B cell (primary cell): Measurements from ENCODE around the gene TOMM70. TPM values are rescaled to one million over a fixed set of nuclear protein-coding genes. Genes with fewer than 3 reads are reported as not detected.

Source experiments
- ATAC-seq: fragments of 200-7000 bp; cut with Tn5 transposase; one replicate; pipeline ENCODE4 v1.10.0; 2021; ENCODE audit warnings: low read depth, mild to moderate bottlenecking, moderate number of reproducible peaks, moderate library complexity
- CTCF ChIA-PET: fragments of 350-600 bp; sonication (Branson Sonifier 250); formaldehyde crosslinking; loops from one replicate; lab custom pipeline; 2021; ENCODE audit warnings: antibody characterized with exemption, inconsistent platforms; lab: Charles Lee
- POLR2A ChIA-PET: fragments of 350-600 bp; sonication (Branson Sonifier 250); formaldehyde crosslinking; loops from one replicate; lab custom pipeline; 2021; ENCODE audit warnings: antibody characterized with exemption; lab: Charles Lee
- DNase-seq: peaks from one replicate; pipeline ENCODE4 v3.0.0; 2013
- H2AFZ ChIP-seq: 2 replicates; pipeline ENCODE4 v1.6.1; 2012; ENCODE audit warnings: mild to moderate bottlenecking, low read depth, low read length; ENCODE audit not compliant: insufficient read depth, poor library complexity, severe bottlenecking
- H3K27ac ChIP-seq, 2 donors: 1 replicate in 1 of 2; 2 replicates in 1 of 2; pipeline ENCODE4 v1.5.1; 2012 to 2013; ENCODE audit warnings: low read length in 2 of 2, mild to moderate bottlenecking in 2 of 2, moderate library complexity in 1 of 2
- H3K27me3 ChIP-seq, 4 experiments: fragments of 200-600 bp in 1 of 4; sonication (generic) in 1 of 4; replicated peaks in 1 of 4; 1 replicate in 2 of 4; 2 replicates in 2 of 4; pipeline versions ENCODE4 v1.6.1 to v1.7.0; 2013 to 2016; ENCODE audit warnings: low read length in 3 of 4, mild to moderate bottlenecking in 2 of 4, mixed read lengths in 1 of 4, moderate library complexity in 1 of 4; ENCODE audit not compliant: insufficient read depth in 4 of 4, control insufficient read depth in 3 of 4; ENCODE audit errors: control extremely low read depth in 1 of 4
- H3K36me3 ChIP-seq, 2 experiments: replicated peaks in 1 of 2; 1 replicate in 1 of 2; 2 replicates in 1 of 2; pipeline versions ENCODE4 v1.6.1 to v1.7.1; 2013; ENCODE audit warnings: low read length in 1 of 2; ENCODE audit not compliant: insufficient read depth in 2 of 2, control insufficient read depth in 1 of 2; ENCODE audit errors: control extremely low read depth in 1 of 2, extremely low read depth in 1 of 2
- H3K4me1 ChIP-seq, 2 donors: fragments of 200-600 bp in 1 of 2; sonication (generic) in 1 of 2; 1 replicate in 1 of 2; 2 replicates in 1 of 2; pipeline versions ENCODE4 v1.5.1 to v1.6.1; 2013 to 2017; ENCODE audit warnings: low read length in 2 of 2; ENCODE audit not compliant: control insufficient read depth in 2 of 2, insufficient read depth in 2 of 2
- H3K4me2 ChIP-seq: replicated peaks from 2 replicates; pipeline ENCODE3; 2012; ENCODE audit warnings: mild to moderate bottlenecking, low read depth, low read length; ENCODE audit not compliant: poor library complexity, severe bottlenecking
- H3K4me3 ChIP-seq, 5 experiments: fragments of 200-600 bp in 1 of 5; sonication (generic) in 1 of 5; 1 replicate in 3 of 5; 2 replicates in 2 of 5; pipeline versions ENCODE4 v1.5.1 to v1.7.0; 2011 to 2016; ENCODE audit warnings: low read length in 4 of 5, mild to moderate bottlenecking in 4 of 5, low read depth in 2 of 5, control low read depth in 1 of 5, moderate library complexity in 1 of 5; ENCODE audit not compliant: insufficient read depth in 1 of 5; ENCODE audit errors: control extremely low read depth in 1 of 5, extremely low read depth in 1 of 5
- H3K79me2 ChIP-seq: fragments of 200-600 bp; sonication (generic); one replicate; pipeline ENCODE4 v1.6.0; 2016; ENCODE audit warnings: low read length; ENCODE audit not compliant: control insufficient read depth, insufficient read depth
- H3K9ac ChIP-seq: fragments of 200-600 bp; sonication (generic); 2 replicates; pipeline ENCODE4 v1.6.1; 2017; ENCODE audit warnings: mild to moderate bottlenecking, low read length, moderate library complexity
- H3K9me3 ChIP-seq, 3 donors: one replicate each; pipeline versions ENCODE4 v1.6.1 to v1.7.1; 2013; ENCODE audit warnings: low read length in 2 of 3; ENCODE audit not compliant: control insufficient read depth in 2 of 3, insufficient read depth in 1 of 3; ENCODE audit errors: control extremely low read depth in 1 of 3
- H4K20me1 ChIP-seq: 2 replicates; pipeline ENCODE4 v1.6.0; 2012; ENCODE audit warnings: mild to moderate bottlenecking, low read length; ENCODE audit not compliant: insufficient read depth, control insufficient read depth, poor library complexity, severe bottlenecking
- H3K27ac Mint-ChIP-seq: one replicate; pipeline ENCODE4 v1.8.0; 2021; ENCODE audit warnings: mixed read lengths
- H3K27me3 Mint-ChIP-seq: one replicate; pipeline ENCODE4 v1.8.0; 2021; ENCODE audit warnings: mixed read lengths
- H3K4me1 Mint-ChIP-seq: one replicate; pipeline ENCODE4 v1.8.0; 2021; ENCODE audit warnings: mixed read lengths
- H3K4me3 Mint-ChIP-seq: one replicate; pipeline ENCODE4 v1.8.0; 2021; ENCODE audit warnings: mixed read lengths
- H3K9me3 Mint-ChIP-seq: one replicate; pipeline ENCODE4 v1.8.0; 2022; ENCODE audit warnings: mixed read lengths; ENCODE audit not compliant: insufficient read depth
- EZH2 ChIP-seq: IDR thresholded peaks from 2 replicates; pipeline ENCODE4 v1.6.1; 2012; ENCODE audit warnings: borderline replicate concordance, low read depth, mild to moderate bottlenecking, moderate library complexity, low read length; ENCODE audit not compliant: insufficient read depth, poor library complexity, severe bottlenecking
- WGBS: methylation state at CpG from one replicate; pipeline ENCODE4 v1.1.5; 2013; ENCODE audit warnings: missing lambda C conversion rate; ENCODE audit not compliant: insufficient coverage; 5-methylcytosine and 5-hydroxymethylcytosine counted together
- intact Hi-C: fragments of 100-400 bp; cut with micrococcal nuclease; formaldehyde crosslinking; loops from one replicate; pipeline ENCODE4 v1.10.0; 2022
- polyA plus RNA-seq: library from polyadenylated mRNA; depleted of rRNA; stranded (reverse); fragments of >200 nt; gene quantifications from 2 replicates; pipeline ENCODE4 v1.2.3, GENCODE V29; 2012
- total RNA-seq, 2 donors: library from RNA; stranded (reverse); fragments of 120-200 nt in 1 of 2; gene quantifications; 1 replicate in 1 of 2; 2 replicates in 1 of 2; pipeline versions ENCODE4 v1.2.3 to v1.2.4, GENCODE V29; 2013 to 2022
- TF ChIP-seq, protein P1 (sequence below): fragments of 200-600 bp; IDR thresholded peaks from one replicate; pipeline ENCODE4 v1.8.0; 2022; ENCODE audit warnings: antibody characterized with exemption, mild to moderate bottlenecking

The TOMM70 gene
- total and polyA plus RNA-seq, 2 donors (not counting 1 experiment from before 2014, with no cell fraction given) = 6.9 to 30.0 TPM

DNA sequence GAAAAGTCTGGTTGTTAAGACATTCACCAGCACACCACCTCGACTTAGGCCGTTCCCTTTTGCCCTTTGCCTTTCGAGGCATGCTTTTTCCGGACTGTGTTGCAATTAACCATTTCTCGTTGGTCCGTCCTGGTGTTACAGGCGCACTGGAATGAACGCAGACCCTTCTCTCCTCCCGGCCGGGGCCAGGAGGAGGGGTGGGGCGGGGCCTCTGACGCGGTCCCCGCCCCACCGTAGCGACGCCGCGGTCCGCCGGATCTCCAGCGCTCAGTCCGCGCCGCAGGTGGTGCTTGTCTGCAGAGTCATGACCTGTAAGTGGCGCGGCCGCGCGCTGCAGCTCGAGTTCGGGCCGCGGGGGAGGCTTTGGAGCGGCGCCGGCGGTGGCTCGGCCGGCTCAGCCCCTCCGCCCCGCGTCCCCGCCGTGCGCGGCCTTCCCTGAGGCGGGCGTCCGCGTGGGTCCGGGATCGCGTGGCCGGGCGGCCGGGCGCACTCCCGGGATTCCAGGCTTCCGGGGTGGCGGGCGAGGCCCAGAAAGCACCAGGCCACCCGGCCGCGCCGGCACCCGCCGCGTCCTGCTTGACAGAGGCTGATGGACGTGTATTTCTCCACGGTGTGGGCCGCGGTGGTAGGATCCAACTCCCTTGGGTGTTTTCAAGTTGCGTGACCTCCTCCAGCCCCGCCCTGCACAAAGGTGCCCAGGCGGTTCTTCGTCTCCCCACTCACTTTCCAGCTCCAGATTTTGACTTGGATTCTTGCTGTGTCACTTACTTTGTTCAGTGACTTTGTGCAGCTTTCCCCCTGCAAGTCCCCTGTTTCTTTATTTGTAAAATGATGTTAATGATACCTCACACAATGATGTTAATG, 66.2 kb downstream of the TOMM70 start, which contains the start of gene NIT2:
NIT2 (plus strand) TSS at position 270 of the 864 bp plus-strand sequence; CDS start at position 305, 35 bp downstream.
- Mint-ChIP-seq H3K4me3 (peak within 1 kb of the TSS; percentile 96), H3K27ac (peak within 1 kb of the TSS; percentile 91), H3K4me1 (peaks cover 23% of the 10 kb centered on the region), H3K9me3 (no peaks in the 10 kb centered on the region), H3K27me3 (no peaks in the 10 kb centered on the region)
- H3K9me3 ChIP-seq = no peaks in the 10 kb centered on the region
- H3K79me2 ChIP-seq = peaks cover 6% of the 10 kb centered on the region
- peak within 1 kb of the TSS; percentile 79 for H3K9ac ChIP-seq
- no peaks in the 10 kb centered on the region for H3K36me3 ChIP-seq
- DNase-seq (peak; percentile 88), ATAC-seq (peak; percentile 98)
- TF ChIP-seq, protein P1, sequence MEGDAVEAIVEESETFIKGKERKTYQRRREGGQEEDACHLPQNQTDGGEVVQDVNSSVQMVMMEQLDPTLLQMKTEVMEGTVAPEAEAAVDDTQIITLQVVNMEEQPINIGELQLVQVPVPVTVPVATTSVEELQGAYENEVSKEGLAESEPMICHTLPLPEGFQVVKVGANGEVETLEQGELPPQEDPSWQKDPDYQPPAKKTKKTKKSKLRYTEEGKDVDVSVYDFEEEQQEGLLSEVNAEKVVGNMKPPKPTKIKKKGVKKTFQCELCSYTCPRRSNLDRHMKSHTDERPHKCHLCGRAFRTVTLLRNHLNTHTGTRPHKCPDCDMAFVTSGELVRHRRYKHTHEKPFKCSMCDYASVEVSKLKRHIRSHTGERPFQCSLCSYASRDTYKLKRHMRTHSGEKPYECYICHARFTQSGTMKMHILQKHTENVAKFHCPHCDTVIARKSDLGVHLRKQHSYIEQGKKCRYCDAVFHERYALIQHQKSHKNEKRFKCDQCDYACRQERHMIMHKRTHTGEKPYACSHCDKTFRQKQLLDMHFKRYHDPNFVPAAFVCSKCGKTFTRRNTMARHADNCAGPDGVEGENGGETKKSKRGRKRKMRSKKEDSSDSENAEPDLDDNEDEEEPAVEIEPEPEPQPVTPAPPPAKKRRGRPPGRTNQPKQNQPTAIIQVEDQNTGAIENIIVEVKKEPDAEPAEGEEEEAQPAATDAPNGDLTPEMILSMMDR = no peak
- TF ChIP-seq EZH2 = no peak
- no peaks in the 10 kb centered on the region for H3K27me3 ChIP-seq
- peaks cover 5 to 16% of the 10 kb centered on the region in 2 donors for H3K4me1 ChIP-seq
- intact Hi-C loops = loop anchor here (1.0 to 2.0 kb wide), 6 partner anchors 18 to 517 kb away; partner anchors contain the start of genes CMSS1, LNP1, TBC1D23 and TFG
- CTCF ChIA-PET = interaction anchor here (1.0 to 2.2 kb wide), 5 partner anchors 65 to 517 kb away, joined by 3 to 5 read pairs (median 4); partner anchors contain the start of gene CMSS1
- peak within 1 kb of the TSS; percentile 54 to 79 for H3K27ac ChIP-seq
- H3K4me3 ChIP-seq = peak within 1 kb of the TSS; percentile 54 to 82 (median 72)
- POLR2A ChIA-PET = interaction anchor here (0.5 to 0.6 kb wide), 2 partner anchors 74 to 1353 kb away, joined by 3 to 9 read pairs; partner anchors contain the start of gene TBC1D23
- under 1% methylated on average over 74 of the region's 77 CpGs for WGBS
- H2AFZ ChIP-seq = peak within 1 kb of the TSS; percentile 97
- no peaks in the 10 kb centered on the region for H4K20me1 ChIP-seq
- peak within 1 kb of the TSS; percentile 83 for H3K4me2 ChIP-seq
